SHP77 (cell line): ENCODE data around the gene CDH13.
A peak's percentile ranks its signal among the peaks of the same experiment; 100 is the strongest.

Source experiments
- DNase-seq, 2 experiments: peaks; one replicate each; lab custom pipeline; 2025; lab: John Stamatoyannopoulos, UW

Gene CDH13

DNA sequence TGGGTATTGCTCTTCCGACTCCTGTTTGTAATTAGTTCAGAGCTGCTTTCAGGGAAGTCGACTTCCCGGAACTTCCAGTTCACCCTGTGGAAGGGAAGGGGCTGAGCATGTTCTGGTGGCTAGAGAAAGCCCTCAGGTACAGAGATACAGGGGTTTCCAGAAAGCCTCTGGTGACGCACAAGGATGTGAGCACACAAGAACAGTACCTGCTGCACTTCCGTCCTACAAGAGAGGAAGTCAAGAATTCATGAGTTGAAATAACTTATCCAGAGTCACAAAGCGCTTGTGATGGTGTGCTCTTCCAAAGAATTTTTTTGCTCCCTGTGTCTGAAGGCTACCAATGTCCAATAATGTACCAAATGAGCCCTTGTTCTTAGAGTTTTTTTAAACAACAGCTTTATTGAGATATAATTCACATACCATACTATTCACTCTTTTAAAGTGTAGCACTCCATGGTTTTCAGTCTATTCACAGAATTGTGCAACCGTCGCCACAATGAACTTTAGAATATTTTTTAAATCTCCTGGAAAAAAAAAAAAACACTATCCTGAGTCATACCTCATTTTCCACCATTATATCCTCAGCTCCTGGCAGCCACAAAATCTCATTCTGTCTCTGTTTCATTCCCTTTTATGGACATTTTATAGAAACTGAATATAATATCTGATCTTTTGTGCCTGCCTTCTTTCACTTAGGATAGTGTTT is 327.6 kb downstream of the CDH13 start:
- no peak for DNase-seq

DNA sequence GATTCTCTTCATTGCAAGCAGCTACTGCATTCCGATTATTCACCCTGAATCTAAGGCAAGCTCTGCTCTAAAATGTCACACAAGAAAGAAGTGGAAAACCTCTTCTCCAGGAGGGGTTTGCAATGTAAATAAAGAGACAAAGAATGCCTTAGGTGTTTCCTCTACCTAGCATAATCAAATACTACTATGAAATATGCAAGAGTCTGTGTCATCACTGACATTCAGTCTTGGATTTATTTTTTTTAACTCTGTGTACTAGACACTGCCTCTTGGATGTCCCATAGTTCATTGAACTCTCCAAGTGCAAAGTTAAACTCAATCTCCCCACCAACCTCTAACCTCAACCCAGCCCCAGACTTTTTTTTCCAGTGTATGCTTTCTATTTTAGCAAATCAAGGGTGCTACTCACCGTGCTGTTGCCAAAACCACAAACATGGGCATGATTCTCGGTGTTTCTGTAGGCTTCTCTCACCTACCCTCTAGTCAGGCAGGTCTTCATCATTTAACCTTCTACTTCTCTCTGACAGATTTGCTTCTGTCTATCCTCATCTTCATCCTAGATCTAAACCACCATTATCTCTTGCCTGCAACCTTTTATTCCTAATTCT is 329.1 kb downstream of the CDH13 start:
- no peak for DNase-seq

DNA sequence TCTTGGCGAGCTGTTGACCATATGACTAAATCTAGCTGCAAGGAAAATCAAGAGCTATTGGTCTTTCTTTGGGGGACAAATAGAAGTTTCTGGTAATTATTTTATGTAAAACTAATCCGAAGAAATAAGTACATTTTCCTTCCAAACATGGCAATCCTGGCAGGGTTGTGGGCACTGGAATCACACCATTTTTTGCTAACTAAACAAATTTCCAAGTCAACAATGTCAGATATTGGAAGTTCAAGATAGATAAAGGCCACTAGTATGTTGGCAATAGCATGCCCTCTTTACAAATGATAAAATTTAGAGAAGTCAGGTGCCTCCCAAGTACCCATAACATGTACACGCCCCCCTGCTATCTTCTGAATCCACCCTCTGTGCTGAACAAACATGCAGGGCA is 330.4 kb downstream of the CDH13 start:
- no peak for DNase-seq

DNA sequence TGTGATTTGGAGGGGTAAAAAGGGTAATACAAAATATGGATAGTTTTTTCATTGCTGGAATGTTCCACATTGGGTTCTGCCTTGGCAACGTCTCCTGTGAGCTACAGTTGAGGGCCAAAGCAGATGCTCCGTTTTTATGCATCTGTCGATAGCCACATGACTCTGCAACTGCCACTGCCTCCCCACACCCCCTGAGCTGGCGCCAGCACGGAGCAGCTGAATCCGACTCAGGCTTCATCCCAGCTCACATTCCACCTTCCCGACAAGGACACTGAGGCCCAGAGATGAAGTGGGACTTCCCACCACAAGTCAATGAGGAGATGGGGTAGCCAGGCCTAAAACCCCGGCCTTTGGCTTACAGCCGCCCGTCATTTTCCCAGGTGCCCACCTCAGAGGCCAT is 334.1 kb downstream of the CDH13 start:
- no peak for DNase-seq

DNA sequence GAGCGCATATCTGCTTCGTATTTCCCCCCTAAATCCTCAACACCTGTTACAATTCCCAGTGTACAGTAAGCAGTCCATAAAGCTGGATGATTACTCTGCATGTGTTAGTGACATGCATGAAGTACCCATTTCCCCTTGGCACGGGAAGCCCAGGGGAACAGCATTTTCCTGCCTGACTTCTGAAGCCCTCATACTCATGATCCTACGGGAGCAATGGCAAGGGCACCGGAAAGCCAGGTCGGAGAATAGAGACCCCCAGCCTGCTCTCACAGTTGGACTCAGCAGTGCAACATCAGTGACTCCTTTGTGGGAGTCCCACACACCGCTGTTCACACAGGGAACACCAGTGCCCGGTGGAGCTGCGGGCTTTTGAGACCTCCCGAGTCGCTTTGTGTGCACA is 336.9 kb downstream of the CDH13 start:
- no peak for DNase-seq

DNA sequence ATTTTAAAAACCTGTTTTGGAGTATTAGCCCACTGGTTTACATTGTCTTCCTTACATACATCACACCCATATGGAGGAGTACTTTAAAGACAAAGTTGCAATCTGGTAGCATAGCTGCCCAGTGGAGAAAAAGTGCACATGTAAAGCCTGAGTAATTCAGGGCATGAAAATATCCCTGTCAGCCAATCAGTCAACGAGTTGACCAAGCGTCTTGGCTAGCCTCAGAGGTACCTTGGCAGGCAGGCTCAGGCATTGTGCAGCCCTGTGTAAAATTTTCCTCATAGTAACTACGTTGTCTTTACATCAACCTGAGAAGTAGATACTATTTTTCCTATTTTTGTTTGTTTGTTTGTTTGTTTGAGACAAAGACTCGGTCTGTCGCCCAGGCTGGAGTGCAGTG is 339.0 kb downstream of the CDH13 start:
- no peak for DNase-seq

DNA sequence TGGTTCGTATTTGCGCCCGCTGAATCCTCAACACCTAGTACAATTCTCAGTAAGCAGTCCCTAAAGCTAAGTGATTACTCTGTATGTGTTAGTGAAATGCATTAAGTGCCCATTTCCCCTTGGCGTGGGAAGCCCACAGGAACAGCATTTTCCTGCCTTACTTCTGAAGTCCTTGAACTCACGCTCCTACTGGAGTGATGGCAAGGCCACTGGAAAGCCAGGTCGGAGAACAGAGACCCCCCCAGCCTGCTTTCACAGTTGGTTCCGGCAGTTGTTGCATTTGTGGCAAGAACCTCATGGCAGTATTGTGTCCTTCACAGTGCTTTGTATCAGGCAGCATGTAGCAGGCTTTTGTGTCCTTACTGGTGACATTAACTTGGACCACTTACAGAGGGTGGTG is 340.7 kb downstream of the CDH13 start:
- DNase-seq = no peak

DNA sequence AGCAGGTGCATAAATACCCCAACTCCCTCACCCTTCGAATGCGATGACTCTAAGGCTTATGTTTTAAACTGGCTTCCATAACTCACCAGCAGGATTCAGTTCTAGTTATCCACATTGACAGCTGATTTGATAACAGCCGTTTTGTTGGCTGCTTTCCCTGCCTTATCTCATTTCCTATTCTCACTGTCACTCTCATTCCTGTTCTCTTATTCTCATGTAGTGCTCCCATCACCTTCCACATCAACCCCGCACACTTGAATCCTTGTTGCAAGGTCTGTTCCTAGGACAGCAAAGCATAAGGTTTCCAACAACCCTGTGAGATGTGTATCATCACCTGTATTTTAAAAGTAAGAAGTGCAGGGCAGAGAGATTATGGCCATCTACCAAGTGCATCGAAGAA is 344.4 kb downstream of the CDH13 start:
- DNase-seq = no peak

DNA sequence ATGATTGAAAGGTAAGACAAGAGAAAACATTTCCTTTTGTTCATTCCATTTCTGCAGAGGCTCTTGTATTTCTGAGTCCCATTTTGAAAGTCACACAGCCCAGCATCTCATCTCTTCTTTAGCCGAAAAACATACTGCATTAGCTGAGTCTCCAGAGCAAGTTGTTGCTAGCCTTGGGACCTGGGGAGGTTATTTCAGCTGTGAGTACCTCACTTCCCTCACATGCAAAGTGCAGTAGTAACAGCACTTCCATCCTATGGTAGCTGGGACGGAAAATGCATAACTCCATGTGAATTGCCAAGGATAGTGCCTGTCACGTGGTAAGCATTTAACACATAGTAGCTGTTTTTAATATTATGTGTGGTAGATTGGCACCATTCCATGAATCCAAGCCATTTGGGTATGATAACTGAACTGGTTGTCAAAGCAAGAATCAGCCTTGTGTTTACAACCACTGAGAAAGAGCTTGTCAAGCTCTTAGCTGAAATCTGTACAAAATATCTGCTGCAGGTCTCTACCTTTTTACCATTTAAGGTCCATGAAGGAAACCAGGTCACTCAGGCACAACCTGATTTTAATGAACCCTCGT is 345.7 kb downstream of the CDH13 start:
- DNase-seq = no peak

DNA sequence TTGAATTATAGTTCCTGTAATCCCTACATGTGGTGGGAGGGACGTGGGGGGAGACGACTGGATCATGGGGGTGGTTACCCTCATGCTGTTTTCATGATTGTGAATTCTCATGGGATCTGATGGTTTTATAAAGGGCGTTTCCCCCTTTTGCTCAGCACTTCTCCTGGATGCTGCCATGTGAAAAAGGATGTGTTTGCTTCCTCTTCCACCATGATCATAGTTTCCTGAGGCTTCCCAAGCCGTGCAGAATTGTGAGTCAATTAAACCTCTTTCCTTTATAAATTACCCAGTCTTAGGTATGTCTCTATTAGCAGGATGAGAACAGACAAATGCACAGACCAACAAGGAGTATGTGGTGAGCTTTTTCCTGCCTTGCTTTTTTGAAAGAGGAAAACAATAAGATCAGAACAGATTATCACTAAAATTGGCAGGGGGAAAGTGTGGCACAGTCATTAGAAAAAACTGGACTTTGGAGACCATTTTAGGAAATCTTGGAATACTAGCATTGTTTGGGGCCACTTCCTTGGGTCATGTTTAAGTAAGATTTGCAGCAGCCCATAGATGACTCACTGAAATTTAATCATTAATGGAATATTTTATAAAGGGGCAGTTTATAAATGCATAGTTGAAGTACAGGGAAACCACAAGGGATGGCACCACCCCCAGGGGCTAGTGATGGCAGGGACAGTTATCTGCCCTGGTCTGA is 352.8 kb downstream of the CDH13 start:
- no peak for DNase-seq

DNA sequence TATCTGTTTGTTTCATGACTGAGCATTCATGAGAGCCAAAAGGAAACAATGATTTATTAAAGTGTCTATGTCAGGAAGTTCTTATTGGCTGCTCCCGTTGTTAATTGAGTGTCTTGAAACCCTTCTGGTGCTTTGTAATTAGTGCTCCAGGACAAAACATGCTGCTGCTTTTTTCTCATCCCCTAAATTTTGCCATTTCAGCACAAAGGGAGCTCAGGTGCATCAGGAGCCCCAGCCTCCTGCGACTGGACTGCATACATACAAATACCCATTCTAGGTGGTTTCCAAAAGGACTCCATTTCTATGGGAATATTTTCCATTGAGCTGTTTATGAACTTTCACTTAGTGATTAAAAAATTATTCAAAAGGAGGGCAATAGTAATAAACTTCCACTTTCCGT is 354.0 kb downstream of the CDH13 start:
- no peak for DNase-seq

DNA sequence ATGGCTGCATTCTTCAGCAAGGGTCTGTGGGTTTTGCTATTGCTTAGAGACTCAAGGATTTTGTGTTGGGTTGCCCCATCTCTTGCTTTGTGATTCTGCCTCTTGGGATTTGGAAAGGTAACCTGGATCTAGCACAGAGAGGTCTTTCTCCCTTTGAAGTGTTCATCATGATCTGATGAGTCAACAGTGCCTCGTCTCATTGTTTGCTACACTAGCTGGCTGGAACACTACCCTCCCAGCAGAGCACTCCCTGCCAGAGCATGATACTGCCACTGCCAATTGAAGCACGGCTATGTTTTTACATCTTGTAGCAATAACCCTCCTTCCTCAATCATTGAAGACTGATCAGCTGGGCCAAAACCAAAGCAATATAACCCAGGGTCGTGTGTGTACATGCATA is 361.0 kb downstream of the CDH13 start:
- DNase-seq = no peak

DNA sequence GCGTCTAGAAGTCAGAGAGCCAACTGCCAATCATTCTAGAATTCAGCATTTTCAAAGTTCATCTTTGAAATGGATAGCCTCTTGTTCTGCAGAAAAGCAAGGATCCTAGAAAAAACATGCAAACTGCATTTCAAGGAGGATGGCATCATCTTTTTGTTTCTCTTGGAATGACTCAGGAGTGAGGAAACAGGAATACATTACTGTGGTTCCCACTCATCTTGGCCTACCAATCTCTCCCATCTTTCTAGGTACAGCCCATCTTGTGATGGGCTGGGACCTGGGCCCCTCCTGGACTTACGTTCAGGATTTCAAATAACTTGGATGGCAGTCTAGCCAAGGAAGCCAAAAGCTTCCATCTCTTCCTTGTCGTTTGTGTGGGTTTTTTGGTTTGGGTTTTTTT is 363.4 kb downstream of the CDH13 start:
- no peak for DNase-seq

DNA sequence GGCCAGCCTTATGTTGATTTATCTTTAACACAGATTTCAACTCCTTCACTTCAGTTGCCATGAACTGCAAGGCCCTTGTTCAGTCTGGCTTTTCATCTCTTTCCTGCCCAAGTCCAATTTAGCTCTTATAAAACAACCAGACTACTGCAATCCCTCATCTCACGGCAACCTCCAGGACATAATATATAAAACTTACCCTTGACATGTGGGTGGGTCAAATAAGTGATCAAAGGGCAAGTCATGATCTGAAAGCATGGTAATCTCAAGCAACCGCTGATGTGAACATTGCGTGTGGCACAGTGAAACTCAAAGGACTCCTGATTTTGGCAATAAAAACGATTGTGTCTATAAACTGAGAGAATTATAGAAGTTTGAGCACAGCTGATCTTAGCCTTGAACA is 364.6 kb downstream of the CDH13 start:
- DNase-seq = no peak

DNA sequence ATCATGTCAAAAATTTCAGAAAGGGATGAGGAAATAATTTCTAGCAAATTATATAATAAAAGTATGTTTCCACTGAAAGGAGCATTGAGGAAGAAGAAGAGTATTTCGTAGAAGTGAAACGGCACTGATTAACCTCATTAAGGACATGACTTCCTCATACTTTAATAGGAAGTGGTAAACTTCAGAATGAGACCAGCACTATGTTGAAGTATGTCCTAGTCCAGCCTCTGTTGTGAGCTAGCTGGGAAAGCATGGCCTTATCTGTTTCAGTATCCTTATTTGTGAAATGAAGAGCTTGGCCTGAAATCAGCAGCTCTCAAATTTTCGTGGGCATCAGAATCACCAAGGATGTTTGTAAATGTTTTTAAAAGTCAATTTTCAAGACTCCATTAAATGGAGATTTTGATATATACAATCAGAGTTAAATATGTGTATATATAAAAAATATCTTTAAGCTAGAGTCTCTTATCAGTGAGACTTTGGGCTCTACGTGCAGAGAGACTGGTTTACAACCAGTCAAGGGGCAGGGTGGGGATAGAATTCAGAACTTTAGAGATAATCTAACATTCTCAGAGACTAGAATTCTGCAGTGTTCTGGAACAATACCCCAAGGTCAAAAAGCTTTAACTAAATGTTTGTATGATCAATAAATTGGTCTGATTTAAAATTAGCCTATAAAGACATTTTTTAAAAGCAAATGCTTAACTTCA is 365.4 kb downstream of the CDH13 start:
- no peak for DNase-seq

DNA sequence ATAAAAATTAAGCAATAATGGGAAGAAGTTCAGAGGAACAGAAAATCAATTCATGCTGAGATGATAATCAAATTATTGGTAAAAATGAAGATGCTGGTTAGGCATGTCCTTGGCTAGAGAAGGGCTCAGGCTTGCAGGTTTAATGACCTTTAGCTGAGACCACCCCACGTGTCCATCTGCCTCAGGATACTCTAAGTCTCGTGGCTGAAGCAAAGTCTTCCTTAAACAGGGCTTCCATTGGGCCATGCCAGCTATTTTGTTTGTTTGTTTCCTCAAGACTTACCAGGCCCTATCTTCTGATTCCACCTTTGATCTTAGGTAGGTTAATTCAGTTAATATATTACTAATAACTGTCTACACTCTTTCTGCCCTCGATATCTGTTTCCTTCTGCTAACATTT is 366.0 kb downstream of the CDH13 start:
- no peak for DNase-seq

DNA sequence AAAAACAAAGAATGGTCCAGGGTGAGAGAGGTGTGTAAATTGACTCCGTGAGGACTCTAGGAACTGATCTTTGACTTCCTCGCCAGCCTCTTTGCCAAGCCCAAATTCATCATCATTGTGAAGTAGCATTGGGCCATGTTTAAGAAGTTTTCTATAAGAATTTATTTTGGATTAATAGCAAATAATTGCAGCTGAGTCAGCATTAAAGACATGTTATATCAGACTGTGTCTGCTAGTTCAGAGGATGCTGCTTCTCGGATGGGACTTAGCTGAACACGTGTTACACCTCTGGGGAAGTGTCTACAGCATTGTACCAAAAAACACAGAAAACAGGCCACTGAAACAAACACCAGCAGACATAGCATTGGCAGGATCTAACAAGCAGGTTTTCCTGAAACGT is 366.6 kb downstream of the CDH13 start:
- no peak for DNase-seq

DNA sequence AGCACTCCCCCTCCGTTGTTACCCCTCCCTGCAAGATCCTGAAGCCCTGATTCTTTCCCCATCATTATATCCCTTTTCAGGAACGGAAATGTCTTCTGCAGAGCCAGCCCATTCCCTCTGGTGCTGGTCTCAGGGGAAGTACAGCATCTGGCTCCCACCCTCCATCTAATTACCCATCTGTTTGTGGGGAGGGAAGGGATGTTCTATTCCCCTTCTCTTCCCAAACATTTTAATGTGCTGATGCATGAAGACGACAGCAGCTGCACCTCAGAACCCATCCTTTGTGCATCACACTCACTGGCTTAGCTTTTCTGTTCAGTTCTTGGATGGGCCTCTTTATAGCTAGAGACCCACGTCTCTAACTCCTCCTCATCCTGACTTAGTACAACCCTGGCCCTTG is 367.2 kb downstream of the CDH13 start:
- DNase-seq = no peak

DNA sequence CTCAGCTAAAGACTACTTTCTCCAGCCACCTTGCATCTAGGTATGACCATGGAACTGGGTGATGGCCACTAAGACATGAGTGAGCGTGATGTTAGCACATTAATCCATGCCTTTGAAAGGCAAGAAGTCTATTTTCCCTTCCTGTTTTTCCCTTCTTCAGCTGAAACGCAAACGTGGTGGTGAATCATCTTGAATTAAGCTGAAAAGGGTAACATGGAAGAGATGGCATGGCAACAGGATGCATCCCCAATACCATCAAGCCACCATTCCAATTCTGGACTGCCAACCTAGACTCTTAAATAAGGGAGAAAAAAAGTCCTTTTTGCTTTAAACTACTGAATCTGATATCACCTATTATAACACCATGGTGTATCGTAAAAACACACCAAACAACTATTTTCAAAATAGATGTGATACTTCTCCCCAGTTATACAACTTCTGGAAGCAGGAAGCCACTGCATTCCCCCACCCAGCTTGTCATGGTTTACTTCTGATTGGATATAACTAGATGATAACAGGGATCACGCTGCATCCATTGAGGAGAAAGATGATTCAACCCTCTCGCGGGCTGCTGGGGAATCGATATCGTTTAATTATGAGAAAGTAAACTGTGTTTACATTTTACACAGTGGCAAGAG is 368.6 kb downstream of the CDH13 start:
- DNase-seq = no peak

DNA sequence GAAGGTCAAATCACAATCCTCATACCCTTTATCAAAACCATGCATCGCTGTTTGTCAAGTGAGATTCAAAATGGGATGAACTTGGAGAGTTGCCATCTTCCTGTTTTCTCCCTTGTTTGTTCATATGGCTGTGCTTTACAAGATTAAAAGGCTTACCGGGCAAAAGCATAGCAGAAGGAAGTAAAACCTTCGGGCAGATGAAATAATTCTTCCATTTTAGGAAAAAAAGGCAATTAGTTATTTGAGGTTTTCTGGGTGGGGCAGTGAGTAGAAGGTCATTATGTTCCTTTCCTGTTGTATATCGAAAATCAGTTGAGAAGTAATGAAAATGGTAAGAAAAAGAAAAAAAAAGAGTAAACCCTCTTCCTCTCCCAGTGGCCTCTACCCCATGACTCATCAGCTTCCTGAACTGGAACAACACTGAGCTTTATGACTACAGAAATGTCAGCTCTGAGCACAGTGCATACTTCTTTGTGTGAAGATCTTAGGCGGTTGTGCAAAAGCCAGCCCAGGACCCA is 369.2 kb downstream of the CDH13 start:
- peak in 1 of 2 experiments; percentile 10 for DNase-seq

DNA sequence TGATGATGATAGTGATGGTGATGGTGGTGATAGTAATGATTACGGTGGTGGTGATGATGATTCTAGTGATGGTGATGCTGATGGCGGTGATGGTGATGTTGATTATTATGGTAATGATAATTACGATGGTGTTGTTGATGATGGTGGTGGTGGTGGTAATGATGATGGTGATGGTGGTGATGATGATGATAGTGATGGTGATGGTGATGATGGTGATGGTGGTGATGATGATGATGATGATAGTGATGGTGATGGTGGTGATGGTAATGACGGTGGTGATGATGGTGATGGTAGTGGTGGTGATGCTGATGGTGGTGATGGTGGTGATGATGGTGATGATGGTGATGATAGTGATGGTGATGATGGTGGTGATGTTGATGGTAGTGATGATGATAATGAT is 370.0 kb downstream of the CDH13 start:
- DNase-seq = no peak

DNA sequence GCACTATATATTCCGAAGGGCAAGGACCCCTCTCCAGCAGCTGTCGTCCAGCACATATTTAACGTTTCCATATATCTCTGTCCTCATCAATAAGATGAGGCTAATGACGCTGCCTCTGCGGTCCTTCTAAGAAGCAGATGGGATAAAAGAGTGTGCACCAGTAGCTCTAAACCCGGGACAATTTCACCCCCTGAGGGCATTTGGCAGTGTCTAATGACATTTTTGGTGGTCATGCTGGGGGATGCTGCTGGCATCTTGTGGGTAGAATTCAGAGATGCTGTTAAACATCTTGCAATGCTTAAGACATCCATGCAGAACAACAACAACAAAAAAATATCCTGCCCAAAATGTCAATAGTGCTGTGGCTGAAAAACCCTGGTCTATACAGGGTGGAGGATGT is 372.9 kb downstream of the CDH13 start:
- no peak for DNase-seq
